Endothelial cell of umbilical vein (primary cell): Measurements from ENCODE around the gene ANXA2. TPM values are rescaled to one million over a fixed set of nuclear protein-coding genes. Genes with fewer than 3 reads are reported as not detected.

ENCODE experiments used
- BruUV-seq: library from RNA; stranded (reverse); fragments of 400-500 nt; replicated peaks from 2 replicates; lab custom pipeline; 2021; lab: Mats Ljungman, UMichigan
- CTCF ChIA-PET: fragments of 300-600, 350-600 bp; sonication (Branson Sonifier 250); formaldehyde crosslinking; loops from one replicate; lab custom pipeline; 2021; ENCODE audit warnings: antibody characterized with exemption, inconsistent platforms; lab: Charles Lee
- POLR2A ChIA-PET: fragments of 300-600, 350-600 bp; sonication (Branson Sonifier 250); formaldehyde crosslinking; loops from one replicate; lab custom pipeline; 2021; ENCODE audit warnings: antibody characterized with exemption, inconsistent platforms; lab: Charles Lee
- DNase-seq: peaks from one replicate; pipeline ENCODE4 v3.0.0-alpha.2; 2011; ENCODE audit warnings: low read depth, low spot score
- FAIRE-seq: peaks from 2 replicates; lab custom pipeline; 2011; peaks lifted over from hg19 to GRCh38; lab: Jason Lieb, UNC
- H2AFZ ChIP-seq: 2 replicates; pipeline ENCODE4 v1.6.0; 2012; ENCODE audit warnings: low read depth, low read length, control low read depth, inconsistent platforms
- H3K27ac ChIP-seq: 2 replicates; pipeline ENCODE4 v1.5.1; 2011; ENCODE audit warnings: low read depth, mild to moderate bottlenecking, control low read depth, low read length, moderate library complexity; ENCODE audit not compliant: insufficient read depth
- H3K27me3 ChIP-seq, 2 experiments: 2 replicates each; pipeline versions ENCODE4 v1.6.0 to v1.6.1; 2011; ENCODE audit warnings: low read length in 2 of 2, mixed read lengths in 1 of 2; ENCODE audit not compliant: control insufficient read depth in 2 of 2, insufficient read depth in 2 of 2
- H3K36me3 ChIP-seq, 2 experiments: 2 replicates in 1 of 2; 3 replicates in 1 of 2; pipeline ENCODE4 v1.5.1; 2011; ENCODE audit warnings: low read length in 2 of 2, mild to moderate bottlenecking in 1 of 2, moderate library complexity in 1 of 2; ENCODE audit not compliant: control insufficient read depth in 2 of 2, insufficient read depth in 2 of 2; ENCODE audit errors: extremely low read depth in 1 of 2
- H3K4me1 ChIP-seq: 3 replicates; pipeline ENCODE4 v1.5.1; 2011; ENCODE audit warnings: mild to moderate bottlenecking, low read length; ENCODE audit not compliant: control insufficient read depth, insufficient read depth; ENCODE audit errors: extremely low read depth
- H3K4me2 ChIP-seq: 2 replicates; pipeline ENCODE4 v1.6.1; 2011; ENCODE audit warnings: low read length, control low read depth, mixed read lengths; ENCODE audit not compliant: insufficient read depth
- H3K4me3 ChIP-seq, 3 experiments: fragments of 200-600 bp in 1 of 3; sonication (generic), shearing (Covaris generic) in 1 of 3; replicated peaks in 1 of 3; 2 replicates each; pipeline ENCODE4 v1.5.1; 2011 to 2016; ENCODE audit warnings: control low read depth in 3 of 3, low read length in 3 of 3, mild to moderate bottlenecking in 2 of 3, inconsistent platforms in 1 of 3, low read depth in 1 of 3, moderate library complexity in 1 of 3; ENCODE audit not compliant: insufficient read depth in 1 of 3
- H3K79me2 ChIP-seq: 2 replicates; pipeline ENCODE4 v1.6.0; 2012; ENCODE audit warnings: low read length, inconsistent platforms; ENCODE audit not compliant: control insufficient read depth, insufficient read depth
- H3K9ac ChIP-seq: replicated peaks from 2 replicates; pipeline ENCODE3; 2011; ENCODE audit warnings: low read length, control low read depth; ENCODE audit not compliant: insufficient read depth; ENCODE audit errors: extremely low read depth
- H3K9me1 ChIP-seq: replicated peaks from 3 replicates; pipeline ENCODE4 v1.6.0; 2011; ENCODE audit warnings: mild to moderate bottlenecking, low read length; ENCODE audit not compliant: control insufficient read depth, insufficient read depth; ENCODE audit errors: extremely low read depth
- H3K9me3 ChIP-seq: replicated peaks from 2 replicates; pipeline ENCODE4 v1.5.1; 2012; ENCODE audit warnings: low read length, inconsistent platforms; ENCODE audit not compliant: control insufficient read depth, insufficient read depth
- H4K20me1 ChIP-seq: replicated peaks from 2 replicates; pipeline ENCODE3; 2011; ENCODE audit warnings: mild to moderate bottlenecking, low read length; ENCODE audit not compliant: control insufficient read depth, insufficient read depth; ENCODE audit errors: extremely low read depth
- CTCF ChIP-seq, 2 donors: IDR thresholded peaks; 1 replicate in 1 of 2; 2 replicates in 1 of 2; pipeline ENCODE4 v1.5.1; 2011; ENCODE audit warnings: low read length in 2 of 2, mild to moderate bottlenecking in 2 of 2, moderate library complexity in 2 of 2, control low read depth in 1 of 2, inconsistent platforms in 1 of 2, low read depth in 1 of 2; ENCODE audit not compliant: insufficient read depth in 1 of 2; ENCODE audit errors: extremely low read depth in 1 of 2
- EZH2 ChIP-seq: IDR thresholded peaks from 2 replicates; pipeline ENCODE4 v1.6.1; 2012; ENCODE audit warnings: borderline replicate concordance, low read depth, mild to moderate bottlenecking, moderate library complexity, low read length, inconsistent platforms; ENCODE audit not compliant: severe bottlenecking
- FOS ChIP-seq: IDR thresholded peaks from 2 replicates; pipeline ENCODE4 v1.6.1; 2011; ENCODE audit warnings: mild to moderate bottlenecking, low read length, moderate library complexity, borderline replicate concordance; ENCODE audit not compliant: insufficient read depth
- GATA2 ChIP-seq: IDR thresholded peaks from 2 replicates; pipeline ENCODE4 v1.7.0; 2011; ENCODE audit warnings: low read depth, mild to moderate bottlenecking, moderate library complexity, mixed read lengths, low read length; ENCODE audit not compliant: insufficient read length, insufficient read depth
- JUN ChIP-seq: IDR thresholded peaks from 2 replicates; pipeline ENCODE4 v1.6.1; 2011; ENCODE audit warnings: borderline replicate concordance, low read depth; ENCODE audit not compliant: insufficient read length, insufficient read depth
- MAX ChIP-seq: IDR thresholded peaks from 2 replicates; pipeline ENCODE4 v1.6.1; 2011; ENCODE audit not compliant: insufficient read depth, insufficient read length
- MYC ChIP-seq: IDR thresholded peaks from one replicate; pipeline ENCODE4 v1.6.1; 2011; ENCODE audit warnings: mild to moderate bottlenecking, low read depth, low read length
- POLR2A ChIP-seq: IDR thresholded peaks from 2 replicates; pipeline ENCODE4 v1.6.1; 2012; ENCODE audit warnings: low read depth, mild to moderate bottlenecking, control low read depth, low read length
- POLR2AphosphoS5 ChIP-seq: IDR thresholded peaks from 2 replicates; pipeline ENCODE4 v1.6.1; 2012; ENCODE audit warnings: low read depth, mild to moderate bottlenecking, control low read depth, low read length, moderate library complexity; ENCODE audit not compliant: insufficient read depth
- dilution Hi-C: fragments of 300-500 bp; cut with MboI; formaldehyde crosslinking; loops from one replicate; pipeline ENCODE4 v1.15.0; 2019; ENCODE audit warnings: low sequenced_read_pairs; ENCODE audit not compliant: extremely low pct_ligation_motif_present
- intact Hi-C: fragments of 100-400 bp; cut with micrococcal nuclease; formaldehyde crosslinking; loops from one replicate; pipeline ENCODE4 v1.10.0; 2022
- polyA plus RNA-seq, 4 experiments: library from polyadenylated mRNA; depleted of rRNA in 3 of 4; stranded (reverse) in 3 of 4; unstranded in 1 of 4; fragments of >200 nt; gene quantifications; 2 replicates each; pipeline versions ENCODE4 v1.2.1 to v1.2.3, GENCODE V29; 2011 to 2012; ENCODE audit warnings: missing spikeins in 1 of 4
- total RNA-seq: library from RNA; stranded (reverse); gene quantifications from 2 replicates; pipeline ENCODE4 v1.2.3, GENCODE V29; 2021

ANXA2 gene
- total and polyA plus RNA-seq, 2 donors (not counting 3 experiments of a cell fraction or from before 2014, with no cell fraction given) = 2,725 to 3,299 TPM

GRCh38 chr15:60353245-60353920 lies 44.4 kb downstream of the ANXA2 start:
- intact Hi-C loops = no loop called here
- H3K36me3 ChIP-seq = peaks cover 66% of the 10 kb centered on the region in 2 experiments
- no peak for TF ChIP-seq FOS
- no peak for TF ChIP-seq EZH2
- no peak for TF ChIP-seq JUN
- no peak for TF ChIP-seq MYC
- TF ChIP-seq CTCF (IDR thresholded peaks at IDR 0.05; ENCODE audit: extremely low read depth in 1 of 2, insufficient read depth in 1 of 2, low read depth in 1 of 2, low read length in 2 of 2) = no peak
- TF ChIP-seq GATA2 = no peak
- TF ChIP-seq POLR2A = no peak
- TF ChIP-seq POLR2AphosphoS5 = no peak
- TF ChIP-seq MAX = no peak
- H3K4me1 ChIP-seq = no peaks in the 10 kb centered on the region
- ChIA-PET CTCF (interaction anchor here (0.9 to 1.5 kb wide), 6 partner anchors 10 to 90 kb away, joined by 3 to 5 read pairs (median 3); no protein-coding TSS in a partner anchor), POLR2A (no interaction called here)
- no peak for FAIRE-seq
- dilution Hi-C loops = no loop called here
- BruUV-seq = no TSS peak
- no peaks in the 10 kb centered on the region for H3K9me3 ChIP-seq
- peaks cover under 1% of the 10 kb centered on the region for H4K20me1 ChIP-seq
- H3K27ac ChIP-seq = no peak overlapping the region
- H3K4me3 ChIP-seq = no peak overlapping the region
- H3K79me2 ChIP-seq = peaks cover 49% of the 10 kb centered on the region
- H3K4me2 ChIP-seq = no peak overlapping the region
- H3K9me1 ChIP-seq = no peaks in the 10 kb centered on the region
- DNase-seq = no peak
- no peak overlapping the region for H2AFZ ChIP-seq
- H3K27me3 ChIP-seq = no peaks in the 10 kb centered on the region
- H3K9ac ChIP-seq = no peak overlapping the region
